Fibroblast of lung (primary cell): ENCODE measurements around the gene SLC22A23.

Source experiments
- CTCF ChIP-seq, 2 donors: IDR thresholded peaks in 1 of 2; conservative IDR thresholded peaks in 1 of 2; 1 replicate in 1 of 2; 2 replicates in 1 of 2; pipeline ENCODE4 v1.5.1; 2011 to 2012; ENCODE audit warnings: low read length in 2 of 2, control low read depth in 1 of 2, inconsistent platforms in 1 of 2, low read depth in 1 of 2, mild to moderate bottlenecking in 1 of 2
- EZH2 ChIP-seq: IDR thresholded peaks from 2 replicates; pipeline ENCODE4 v1.5.1; 2012; ENCODE audit warnings: low read length, control low read depth, mild to moderate bottlenecking; ENCODE audit errors: missing control alignments

- TF ChIP-seq CTCF (conservative IDR thresholded peaks at IDR 0.05 in 1 of 2, IDR thresholded peaks at IDR 0.05 in 1 of 2; ENCODE audit: low read depth in 1 of 2, low read length in 2 of 2) (no peak), EZH2 (no peak)
Observed at GRCh38 chr6:3377536-3378397, 79.1 kb downstream of the SLC22A23 start.
